IPS DF 19.7 (cell line): Measurements from ENCODE around the gene METTL22.

ENCODE experiments used
- DNase-seq: peaks from one replicate; pipeline ENCODE4 v3.0.0-alpha.2; 2013; ENCODE audit warnings: low read depth, low spot score

Gene METTL22

GRCh38 chr16:8591451-8591850, 30.0 kb upstream of the METTL22 start:
- DNase-seq, result no peak

- no peak for DNase-seq
Measured at GRCh38 chr16:8594149-8594666, 27.3 kb upstream of the METTL22 start.

GRCh38 chr16:8595783-8596182, 25.7 kb upstream of the METTL22 start:
- no peak for DNase-seq

GRCh38 chr16:8596581-8596980, 24.9 kb upstream of the METTL22 start:
- DNase-seq, result no peak

GRCh38 chr16:8600144-8600775, 21.2 kb upstream of the METTL22 start:
- no peak for DNase-seq

- DNase-seq, result no peak
Measured at GRCh38 chr16:8605554-8605953, 15.9 kb upstream of the METTL22 start.

- DNase-seq, result no peak
Measured at GRCh38 chr16:8607214-8607613, 14.3 kb upstream of the METTL22 start.

GRCh38 chr16:8611122-8611521, 10.4 kb upstream of the METTL22 start:
- DNase-seq, result no peak

- no peak for DNase-seq
Measured at GRCh38 chr16:8611886-8612600, 9.5 kb upstream of the METTL22 start.

- no peak for DNase-seq
Measured at GRCh38 chr16:8614435-8615029, 7.0 kb upstream of the METTL22 start.

- DNase-seq, result no peak
Measured at GRCh38 chr16:8619671-8620370, 1.7 kb upstream of the METTL22 start.

- DNase-seq, result no peak
Measured at GRCh38 chr16:8620535-8620934, 963 bp upstream of the METTL22 start.

- DNase-seq, result no peak
Measured at GRCh38 chr16:8621222-8621571, 301 bp upstream of the METTL22 start.

GRCh38 chr16:8622315-8622656, 788 bp downstream of the METTL22 start:
- DNase-seq, result no peak

- DNase-seq, result no peak
Measured at GRCh38 chr16:8623634-8624033, 2.1 kb downstream of the METTL22 start.

GRCh38 chr16:8625491-8626087, 4.1 kb downstream of the METTL22 start:
- no peak for DNase-seq

- DNase-seq, result no peak
Measured at GRCh38 chr16:8626946-8627345, 5.4 kb downstream of the METTL22 start.

- DNase-seq, result no peak
Measured at GRCh38 chr16:8627456-8627855, 6.0 kb downstream of the METTL22 start.

- no peak for DNase-seq
Measured at GRCh38 chr16:8628981-8629725, 7.7 kb downstream of the METTL22 start.

- DNase-seq, result no peak
Measured at GRCh38 chr16:8630255-8630953, 8.9 kb downstream of the METTL22 start.

GRCh38 chr16:8631373-8631772, 9.9 kb downstream of the METTL22 start:
- no peak for DNase-seq
